HuH-7 (cell line): ENCODE measurements around the gene RPL3.

Source experiments
- DNase-seq: peaks from one replicate; pipeline ENCODE4 v3.0.0; 2011; ENCODE audit warnings: low spot score

The RPL3 gene

GRCh38 chr22:39282645-39283321 lies 36.6 kb downstream of the RPL3 start:
- DNase-seq = no peak

DNA sequence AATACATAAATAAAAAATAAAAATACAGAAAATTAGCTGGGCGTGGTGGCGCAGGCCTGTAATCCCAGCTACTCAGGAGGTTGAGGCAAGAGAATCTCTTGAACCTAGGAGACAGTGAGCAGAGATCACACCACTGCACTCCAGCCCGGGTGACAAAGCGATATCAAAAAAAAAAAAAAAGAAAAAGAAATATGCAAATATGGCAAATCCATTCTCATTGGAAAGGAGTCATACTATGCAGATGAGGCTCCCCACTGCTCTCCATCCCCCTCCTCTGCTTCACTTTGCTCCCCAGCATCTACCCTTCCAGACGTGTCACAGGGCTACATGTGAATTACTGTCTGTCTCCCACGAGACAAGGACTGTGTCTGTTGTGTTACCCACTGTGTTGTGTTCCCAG lies 38.3 kb downstream of the RPL3 start:
- no peak for DNase-seq

DNA sequence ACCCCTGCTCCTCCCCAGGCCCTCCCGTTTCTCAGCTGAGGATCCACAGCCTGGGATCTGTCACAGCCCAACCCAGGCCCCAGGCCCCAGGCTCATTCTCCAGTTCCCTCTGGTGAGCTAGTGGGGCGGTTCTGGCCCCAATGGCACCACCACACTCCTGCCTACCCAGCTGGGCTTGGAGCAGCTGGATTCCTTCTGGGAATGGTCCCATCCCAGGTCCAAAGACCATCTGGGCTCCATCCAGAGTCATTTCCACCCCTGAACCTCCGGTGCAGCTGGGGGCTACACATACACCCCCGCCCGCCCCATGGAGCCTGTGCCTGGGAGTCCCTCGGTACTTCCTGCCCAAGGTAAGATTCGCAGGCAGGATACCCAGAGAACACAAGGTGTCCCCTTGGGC lies 39.2 kb downstream of the RPL3 start:
- DNase-seq = no peak

DNA sequence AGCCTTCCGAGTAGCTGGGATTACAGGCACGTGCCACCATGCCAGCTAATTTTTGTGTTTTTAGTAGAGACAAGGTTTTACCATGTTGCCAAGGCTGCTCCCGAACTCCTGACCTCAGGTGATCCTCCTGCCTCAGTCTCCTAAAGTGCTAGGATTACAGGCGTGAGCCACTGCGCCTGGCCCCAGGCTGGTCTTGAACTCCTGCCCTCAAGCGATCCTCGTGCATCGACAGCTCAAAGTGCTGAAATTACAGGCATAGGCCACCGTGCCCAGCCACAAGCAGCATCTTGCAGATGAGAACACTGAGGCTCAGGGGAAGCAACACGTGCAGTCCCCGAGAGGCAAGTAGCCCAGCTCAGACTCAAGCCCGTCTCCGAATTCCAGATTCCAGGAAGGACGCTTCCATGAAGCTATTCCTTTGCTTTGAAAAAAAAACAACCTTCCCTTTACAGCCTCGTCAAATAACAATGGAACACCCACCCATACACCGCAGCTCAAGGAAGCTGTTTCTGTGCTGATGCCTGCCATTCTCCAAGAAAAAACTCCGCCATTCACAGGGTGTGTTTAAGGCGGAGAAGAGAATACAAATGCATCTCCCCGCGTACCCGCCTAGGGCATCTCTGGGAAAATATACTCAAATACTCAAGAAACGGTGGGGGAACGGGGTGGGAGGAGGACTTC lies 40.1 kb downstream of the RPL3 start:
- DNase-seq = no peak

DNA sequence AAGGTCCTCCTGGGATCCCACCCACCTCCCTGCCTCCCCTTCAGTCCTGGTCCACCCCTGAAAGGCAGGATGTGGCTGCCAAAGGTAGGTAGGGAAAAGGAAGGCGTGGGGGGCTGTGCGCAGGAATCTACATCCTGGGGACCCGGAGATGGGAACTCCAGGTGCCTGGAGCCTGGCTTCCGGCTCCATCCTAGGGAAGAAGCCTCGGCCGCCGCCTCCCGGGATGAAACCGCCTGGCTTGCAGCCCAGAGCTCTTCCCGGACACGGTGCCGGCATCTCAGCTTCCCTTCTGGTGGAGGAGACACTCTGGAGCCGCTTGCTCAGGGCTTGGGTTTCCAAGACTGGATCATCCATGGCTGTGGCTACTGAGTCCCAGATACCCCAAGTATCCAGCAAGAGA lies 41.4 kb downstream of the RPL3 start:
- no peak for DNase-seq

- DNase-seq = no peak
These were observed 42.2 kb downstream of the RPL3 start for GRCh38 chr22:39277142-39277607.

- DNase-seq = no peak
These were observed 42.8 kb downstream of the RPL3 start for GRCh38 chr22:39276440-39277141.

DNA sequence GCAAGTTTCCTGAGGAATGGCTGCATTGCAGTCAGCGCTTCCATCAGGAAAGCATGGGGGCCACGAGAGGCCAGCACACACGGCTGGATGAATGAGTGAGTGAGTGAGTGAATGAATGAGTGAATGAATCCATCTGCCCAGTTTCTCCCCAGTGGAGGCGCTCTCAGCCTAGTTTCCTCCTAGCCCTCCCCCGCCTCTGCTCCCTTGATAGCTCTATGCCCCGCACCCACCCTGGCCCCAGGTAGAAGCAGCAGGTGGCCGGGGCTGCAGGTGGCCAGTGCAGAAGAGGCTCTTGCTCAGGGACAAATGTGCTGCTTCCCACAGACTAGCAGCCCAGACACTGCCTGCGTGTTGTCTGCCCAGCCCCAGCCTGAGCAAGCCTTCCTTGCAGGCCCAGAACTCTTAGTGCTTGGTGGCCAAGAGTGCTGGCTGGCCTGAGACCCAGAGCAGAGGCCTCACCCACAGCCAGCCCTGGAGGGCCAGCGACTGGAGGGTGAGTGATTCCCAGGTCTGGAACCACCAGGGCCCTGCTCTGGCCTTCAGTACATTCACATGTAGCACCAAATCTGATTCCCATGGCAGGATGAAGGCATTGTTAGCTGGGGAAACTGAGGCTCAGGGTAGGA lies 43.5 kb downstream of the RPL3 start:
- no peak for DNase-seq

GRCh38 chr22:39273950-39274887 lies 45.2 kb downstream of the RPL3 start:
- DNase-seq = no peak

GRCh38 chr22:39270792-39271191 lies 48.6 kb downstream of the RPL3 start:
- DNase-seq = no peak

DNA sequence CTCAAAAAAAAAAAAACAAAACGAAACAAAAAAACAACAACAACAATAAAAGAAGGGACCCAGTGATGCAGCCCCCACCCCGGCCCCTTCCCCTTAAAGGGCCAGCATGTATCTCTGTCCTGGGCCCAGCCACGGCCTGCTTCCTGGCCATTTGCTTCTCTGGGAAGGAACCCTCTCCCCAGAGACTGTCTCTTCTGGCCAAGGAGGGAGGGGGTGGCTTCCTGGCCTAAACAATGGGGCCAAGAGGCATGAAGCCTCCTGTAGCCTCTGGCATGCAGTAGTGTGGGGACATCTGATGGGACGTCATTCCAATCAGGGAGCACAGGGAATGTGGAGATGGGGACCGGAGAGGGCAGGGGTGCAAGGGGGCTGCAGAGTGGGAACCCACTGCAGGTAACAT lies 49.1 kb downstream of the RPL3 start:
- no peak for DNase-seq

- DNase-seq = no peak
These were observed 50.2 kb downstream of the RPL3 start for GRCh38 chr22:39269095-39269790.

DNA sequence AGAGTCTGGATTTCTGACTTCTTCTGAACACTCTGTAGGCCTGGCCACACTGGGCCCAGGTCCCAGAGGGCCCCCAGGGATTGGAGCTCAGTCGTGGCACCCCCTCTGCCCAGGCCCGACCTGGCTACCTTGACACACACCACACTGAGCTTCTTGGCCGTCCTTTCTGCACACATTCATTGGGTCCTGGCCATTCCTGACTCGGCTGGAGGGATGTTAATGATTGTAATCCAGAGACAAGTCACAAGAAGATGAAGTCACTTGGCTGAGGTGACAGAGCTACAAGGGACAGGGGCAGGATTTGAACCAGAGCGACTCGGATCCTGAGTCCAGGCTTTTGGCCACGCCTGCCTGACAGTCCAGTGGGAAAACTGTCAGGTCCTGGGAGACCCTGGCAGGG lies 50.8 kb downstream of the RPL3 start:
- no peak for DNase-seq

DNA sequence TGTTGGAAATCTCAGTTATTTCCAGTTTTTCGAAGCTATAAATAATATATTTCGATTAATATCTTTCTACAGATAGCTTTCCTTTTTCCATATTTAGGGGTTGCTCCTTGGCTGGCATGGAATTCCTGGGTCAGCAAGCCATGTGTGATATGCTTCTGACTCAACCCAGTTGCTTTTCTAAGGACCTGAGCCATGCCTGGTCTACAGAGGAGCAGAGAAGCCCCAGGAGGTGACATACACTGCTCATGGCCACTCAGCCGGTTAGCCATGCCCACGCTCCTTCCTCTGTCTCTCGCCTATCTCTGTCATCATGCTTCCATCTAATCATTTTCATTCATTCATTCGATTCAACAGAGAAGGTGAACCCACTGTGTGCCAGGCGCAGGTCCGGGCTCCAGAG lies 51.4 kb downstream of the RPL3 start:
- DNase-seq = no peak

GRCh38 chr22:39266398-39267030 lies 52.9 kb downstream of the RPL3 start:
- no peak for DNase-seq

- no peak for DNase-seq
These were observed 54.1 kb downstream of the RPL3 start for GRCh38 chr22:39265143-39265886.

DNA sequence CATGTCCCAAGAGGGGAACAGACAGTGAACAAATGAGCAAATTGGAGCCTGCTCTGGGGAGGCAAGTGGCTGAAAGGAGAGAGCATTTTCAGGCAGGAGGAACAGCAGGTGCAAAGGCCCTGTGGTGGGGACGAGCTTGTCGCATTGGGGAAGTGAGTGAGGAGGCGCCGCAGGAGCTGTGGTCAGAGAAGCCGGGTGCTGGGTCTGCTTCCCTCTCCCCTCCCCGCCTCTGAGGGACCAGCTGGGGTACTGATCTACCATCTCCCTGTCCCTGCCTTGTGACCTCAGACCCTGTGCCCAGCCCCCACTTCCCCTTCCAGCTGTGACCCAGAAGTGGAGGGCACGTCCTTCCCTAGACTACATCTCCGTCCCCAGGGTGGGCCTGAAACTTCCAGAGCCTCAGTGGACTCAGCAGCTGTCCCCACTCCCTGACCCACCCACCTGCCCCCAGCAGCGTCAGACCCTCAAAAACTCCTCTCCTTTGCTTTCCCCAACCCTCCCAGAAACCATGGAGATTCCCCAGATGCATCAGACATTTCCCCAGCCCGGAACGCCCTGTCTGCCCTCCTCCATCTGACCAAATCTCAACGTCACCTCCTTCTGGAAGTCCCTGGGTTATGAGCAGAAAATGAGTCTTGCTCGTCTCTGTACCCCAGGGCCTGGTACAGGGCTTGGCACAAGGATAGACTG lies 54.9 kb downstream of the RPL3 start:
- no peak for DNase-seq

DNA sequence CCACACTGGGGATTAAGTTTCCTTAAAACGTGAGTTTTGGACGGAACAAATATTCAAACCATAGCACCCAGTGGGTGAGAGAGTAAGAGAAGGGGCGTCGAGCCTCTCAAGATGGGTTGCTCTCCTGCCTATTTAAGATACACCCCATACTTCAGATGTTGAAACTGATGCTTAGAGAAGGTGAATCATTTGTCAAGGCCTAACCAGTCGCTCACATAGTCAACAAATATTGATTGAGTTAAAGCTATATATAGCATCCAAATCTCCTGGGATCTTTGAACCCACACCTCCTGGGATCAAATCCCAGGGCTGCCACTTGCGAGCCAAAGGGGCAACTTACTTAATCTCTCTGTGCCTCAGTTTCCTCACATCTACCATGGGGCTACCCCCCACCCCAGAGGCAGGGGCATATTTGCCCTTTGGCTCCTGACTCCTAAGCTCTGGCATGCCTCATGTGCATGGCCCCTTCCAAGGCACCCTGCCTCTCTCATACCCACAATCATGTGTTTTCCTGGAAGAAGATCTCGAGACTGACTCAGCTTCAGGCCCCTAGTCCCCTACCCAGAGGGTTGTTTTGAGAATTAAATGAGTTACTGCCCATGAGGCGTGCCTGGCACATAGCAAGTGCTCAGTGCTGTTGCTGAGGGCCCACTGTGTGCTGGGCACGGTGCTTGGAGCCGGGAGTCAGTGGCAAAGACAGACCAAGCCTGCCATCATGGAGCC lies 55.6 kb downstream of the RPL3 start:
- no peak for DNase-seq
